Epithelial cell of esophagus (primary cell): ENCODE data around the gene CCDC195.

Experiments
- DNase-seq: peaks from one replicate; pipeline ENCODE4 v3.0.0; 2010; ENCODE audit warnings: low read depth
- H3K4me3 ChIP-seq: 2 replicates; pipeline ENCODE4 v1.5.1; 2011; ENCODE audit warnings: mild to moderate bottlenecking, low read length, control low read depth
- CTCF ChIP-seq: IDR thresholded peaks from 2 replicates; pipeline ENCODE4 v1.5.1; 2011; ENCODE audit warnings: low read depth, mild to moderate bottlenecking, low read length, control low read depth, inconsistent platforms; ENCODE audit not compliant: insufficient read depth; ENCODE audit errors: missing control alignments

The CCDC195 gene

DNA sequence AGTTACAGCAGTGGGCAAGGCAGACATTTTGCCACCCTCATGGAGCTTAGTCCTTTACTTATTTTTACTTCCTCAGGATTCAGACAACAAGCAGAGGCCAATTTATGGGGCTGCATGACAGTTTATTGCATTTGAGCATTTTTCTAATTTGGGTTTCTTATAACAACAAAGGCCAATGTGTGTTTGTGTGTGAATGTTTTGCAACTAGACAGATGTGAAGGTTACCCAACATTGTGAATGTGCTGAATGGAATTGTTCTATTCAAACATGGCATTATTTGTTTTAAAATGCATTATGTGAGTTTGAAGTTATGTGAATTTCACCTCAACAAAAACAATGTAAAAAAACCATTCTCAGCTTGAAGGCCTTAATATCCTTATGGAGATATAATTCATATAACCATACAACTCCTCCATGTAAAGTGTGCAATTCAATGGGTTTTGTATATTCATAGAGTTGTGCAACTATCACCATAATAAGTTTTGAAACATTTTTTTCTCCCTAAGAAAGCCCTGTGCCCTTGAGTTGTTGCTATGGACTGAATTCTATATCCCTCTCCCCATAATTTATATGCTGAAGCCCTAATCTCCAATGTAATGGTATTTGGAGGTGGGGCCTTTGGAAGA is 57.3 kb downstream of the CCDC195 start:
- TF ChIP-seq CTCF, result no peak
- no peak overlapping the region for H3K4me3 ChIP-seq
- no peak for DNase-seq

GRCh38 chr2:224657349-224657748 is 58.8 kb downstream of the CCDC195 start:
- TF ChIP-seq CTCF, result no peak
- DNase-seq, result peak; percentile 9
- H3K4me3 ChIP-seq, result no peak overlapping the region

DNA sequence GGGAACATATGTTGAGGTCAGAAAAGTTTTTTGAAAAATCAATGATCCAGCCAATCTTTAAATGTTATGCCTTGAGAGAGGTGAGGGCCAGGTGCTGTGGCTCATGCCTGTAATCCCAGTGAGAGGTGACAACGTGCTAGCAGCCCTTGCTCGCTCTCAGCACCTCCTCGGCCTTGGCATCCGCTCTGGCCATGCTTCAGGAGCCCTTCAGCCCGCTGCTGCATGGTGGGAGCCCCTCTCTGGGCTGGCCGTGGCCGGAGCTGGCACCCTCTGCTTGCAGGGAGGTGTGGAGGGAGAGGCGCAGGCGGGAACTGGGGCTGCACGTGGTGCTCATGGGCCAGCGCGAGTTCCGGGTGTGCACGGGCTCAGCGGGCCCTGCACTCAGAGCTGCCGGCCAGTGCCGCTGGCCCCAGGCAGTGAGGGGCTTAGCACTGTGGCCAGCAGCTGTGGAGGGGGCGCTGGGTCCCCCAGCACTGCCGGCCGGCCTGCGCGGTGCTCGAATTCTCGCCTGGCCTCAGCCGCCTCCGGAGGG is 61.1 kb downstream of the CCDC195 start:
- no peak for TF ChIP-seq CTCF
- no peak overlapping the region for H3K4me3 ChIP-seq
- no peak for DNase-seq
